ENCODE results near the gene CLDN20.

Gene CLDN20

DNA sequence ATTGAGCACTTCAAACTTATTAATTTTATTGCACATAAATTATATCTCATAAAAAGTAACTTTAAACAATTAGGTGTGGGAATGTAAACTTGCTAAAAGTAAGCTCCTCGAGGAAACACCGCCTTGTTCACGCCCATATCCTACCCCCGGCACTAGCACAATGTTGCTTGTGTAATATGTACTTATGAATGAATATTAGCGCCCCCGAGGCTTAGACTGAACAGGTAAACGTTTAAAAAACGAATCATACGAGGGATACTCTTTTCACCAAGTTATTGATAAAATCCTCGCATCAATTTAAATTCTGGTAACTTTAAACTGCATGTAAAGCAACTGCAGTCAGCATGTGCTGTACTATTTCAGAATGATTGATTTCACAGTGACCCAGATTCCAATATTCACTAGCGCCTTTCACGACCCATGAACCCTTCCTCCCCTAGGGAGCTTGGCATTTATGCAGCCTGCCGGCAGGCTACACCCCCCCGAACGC lies 49.8 kb downstream of the CLDN20 start:
- DNase-seq, result no peak

DNA sequence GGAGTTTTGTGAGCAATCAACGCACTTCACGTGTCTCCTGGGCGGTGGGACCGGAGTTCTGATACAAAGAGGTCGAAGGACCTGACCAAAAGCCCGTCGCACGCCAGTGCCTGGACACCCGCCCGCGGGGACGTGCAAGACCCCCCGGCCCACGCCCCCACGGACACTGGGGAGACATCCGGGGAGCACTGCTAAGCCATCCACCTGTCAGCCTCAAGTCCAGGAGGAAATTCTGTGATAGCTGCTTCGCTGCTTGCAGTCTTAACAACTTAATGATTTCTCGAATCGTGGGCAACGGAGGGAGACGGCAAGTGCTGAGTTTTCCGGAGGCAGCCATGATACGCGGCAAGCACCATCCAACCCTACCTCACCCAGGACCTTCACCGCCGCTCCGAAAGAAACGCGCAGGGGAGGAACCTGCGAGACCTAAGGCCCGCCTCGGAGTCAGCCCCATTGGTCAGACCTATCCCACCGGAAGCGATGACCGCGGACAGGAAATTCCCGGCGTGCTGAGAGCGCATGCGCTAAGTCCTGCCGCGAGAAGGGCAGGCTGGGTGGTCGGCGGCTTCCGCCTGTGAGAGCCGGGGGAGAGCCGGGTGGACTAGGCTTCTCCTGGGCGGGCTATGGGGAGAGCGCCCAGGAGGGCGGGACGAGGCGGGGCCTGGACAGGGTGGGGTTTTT lies 50.4 kb downstream of the CLDN20 start, which contains the start of gene TFB1M:
TFB1M (minus strand) TSS at position 393 of the 681 bp plus-strand sequence; CDS start at position 337, 56 bp downstream.
- peak; percentile 96 for DNase-seq

- no peak for DNase-seq
Observed at GRCh38 chr6:155314773-155315515, 51.1 kb downstream of the CLDN20 start.

GRCh38 chr6:155315516-155315871 lies 51.7 kb downstream of the CLDN20 start:
- no peak for DNase-seq

- DNase-seq, result no peak
Observed at GRCh38 chr6:155316419-155316818, 52.6 kb downstream of the CLDN20 start.

- no peak for DNase-seq
Observed at GRCh38 chr6:155317186-155317585, 53.4 kb downstream of the CLDN20 start.

DNA sequence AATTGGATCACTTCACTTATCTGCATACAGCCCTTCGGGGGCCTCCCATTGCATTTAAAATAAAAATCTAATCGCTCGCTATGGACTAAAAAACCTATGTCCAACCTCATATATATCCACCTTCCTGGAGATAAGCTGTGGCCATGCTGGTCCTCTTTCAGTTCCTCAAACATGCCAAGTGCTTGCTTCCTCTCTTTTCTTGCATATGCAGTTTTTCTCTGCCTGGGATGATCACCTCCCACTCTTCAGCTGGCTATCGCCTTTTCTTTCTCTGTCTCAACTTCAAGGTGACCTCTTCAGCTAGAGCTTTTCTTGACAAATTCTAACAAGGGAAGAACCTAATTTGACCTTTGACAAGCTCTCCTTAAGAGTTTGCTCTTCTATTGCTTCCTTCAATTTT lies 56.1 kb downstream of the CLDN20 start:
- no peak for DNase-seq

DNA sequence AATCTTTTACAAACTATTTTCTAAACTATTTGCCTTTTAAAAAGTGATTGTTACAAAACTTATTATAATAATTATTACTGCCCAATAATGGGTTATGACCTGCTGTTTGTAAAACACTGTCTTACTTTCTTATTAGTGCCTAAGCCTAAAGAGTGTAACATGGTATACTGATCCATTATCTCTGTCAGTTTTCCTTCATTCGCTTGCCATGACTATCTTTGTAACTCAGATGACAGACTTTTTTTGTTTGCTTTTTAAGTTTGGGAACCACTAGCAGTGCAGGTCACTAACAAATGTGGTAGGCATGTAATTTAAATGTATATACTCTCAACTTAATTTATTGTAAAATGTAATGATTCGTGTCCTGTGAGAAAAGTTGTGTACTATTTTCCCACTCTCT lies 60.4 kb downstream of the CLDN20 start:
- no peak for DNase-seq

DNA sequence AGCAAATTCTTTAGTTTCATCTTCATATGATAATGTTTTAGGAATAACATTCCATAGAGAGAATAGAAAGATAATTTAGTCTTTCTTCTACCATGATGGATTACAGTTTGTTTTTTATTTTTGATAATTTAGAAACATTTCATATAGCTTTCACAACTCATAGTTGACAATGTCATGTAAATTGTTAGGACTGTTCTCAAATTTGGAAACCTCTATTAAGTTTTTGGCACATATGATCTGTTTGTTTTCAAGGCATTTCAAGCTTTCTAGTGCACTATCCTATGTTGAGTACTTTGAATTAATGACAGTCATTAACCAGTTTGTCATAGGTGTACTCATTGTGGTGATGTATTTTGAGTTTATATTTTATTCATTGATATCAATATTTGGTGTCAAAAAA lies 61.2 kb downstream of the CLDN20 start:
- DNase-seq, result no peak

DNA sequence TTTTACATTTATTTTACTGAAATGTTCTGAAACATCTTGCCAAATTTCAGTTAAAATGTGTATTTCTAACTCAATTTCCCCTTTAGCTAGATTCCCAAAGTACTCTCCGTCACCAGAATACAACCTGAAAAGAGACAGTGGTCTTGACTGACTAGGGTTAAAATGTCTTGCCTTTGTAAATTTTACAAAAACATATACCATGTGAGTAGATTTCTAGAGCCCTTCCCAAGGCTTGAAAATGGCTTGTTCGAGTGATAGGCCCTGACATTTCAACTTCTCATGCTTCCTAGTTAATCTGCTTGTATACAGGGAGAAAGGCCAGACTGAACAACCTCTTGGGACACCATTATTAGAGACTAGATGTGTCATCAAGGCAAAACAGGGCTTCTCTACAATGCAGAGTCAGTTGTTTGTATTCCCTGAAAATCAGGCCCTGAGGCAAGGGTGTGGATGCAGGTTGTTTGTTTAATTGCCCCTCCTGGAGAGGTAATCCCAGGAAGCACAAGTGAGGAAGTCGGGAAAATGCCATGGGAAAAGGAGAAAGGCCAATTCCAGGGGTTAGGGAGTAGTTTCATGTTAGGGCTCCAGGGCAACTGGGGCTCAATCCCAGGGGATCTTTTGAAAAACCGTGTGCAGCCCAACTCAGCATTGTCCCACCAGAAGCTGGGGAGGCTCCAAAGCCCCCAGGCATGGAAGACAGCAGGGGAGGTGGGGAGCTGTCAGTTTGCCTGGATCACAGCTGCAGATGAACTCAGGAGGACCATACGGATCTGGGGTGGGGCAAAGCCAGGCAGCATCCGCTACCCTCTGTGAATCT lies 62.1 kb downstream of the CLDN20 start:
- DNase-seq, result no peak
